ENCODE data around the gene TENT5C.

The TENT5C gene

GRCh38 chr1:117613969-117614729 lies 8.3 kb downstream of the TENT5C start:
- no peak for TF ChIP-seq CTCF (IDR thresholded peaks at IDR 0.05; ENCODE audit: low read depth, low read length)
- DNase-seq (ENCODE audit: low read depth) = peak; percentile 36

GRCh38 chr1:117615474-117615873 lies 9.6 kb downstream of the TENT5C start:
- DNase-seq (ENCODE audit: low read depth) = peak; percentile 87
- TF ChIP-seq CTCF (IDR thresholded peaks at IDR 0.05; ENCODE audit: low read depth, low read length) (no peak), POLR2A (IDR thresholded peaks at IDR 0.05; ENCODE audit: extremely low read depth, insufficient read length) (no peak), MAX (IDR thresholded peaks at IDR 0.05; ENCODE audit: low read depth, low read length) (peak; percentile 74), MYC (IDR thresholded peaks at IDR 0.05; ENCODE audit: low read depth, low read length) (peak; percentile 78)
- H3K4me3 ChIP-seq (ENCODE audit: low read depth, low read length) = peak overlapping the region; percentile 52

More at GRCh38 chr1:117613969-117614729, 8.3 kb downstream of the TENT5C start:
- H3K4me3 ChIP-seq (ENCODE audit: low read depth, low read length) = peak overlapping the region; percentile 52

GRCh38 chr1:117616356-117616755 lies 10.5 kb downstream of the TENT5C start:
- no peak overlapping the region for H3K4me3 ChIP-seq (ENCODE audit: low read depth, low read length)
- DNase-seq (ENCODE audit: low read depth) = no peak

GRCh38 chr1:117616967-117617366 lies 11.1 kb downstream of the TENT5C start:
- no peak for DNase-seq (ENCODE audit: low read depth)
- H3K4me3 ChIP-seq (ENCODE audit: low read depth, low read length) = no peak overlapping the region
- TF ChIP-seq POLR2A (IDR thresholded peaks at IDR 0.05; ENCODE audit: extremely low read depth, insufficient read length) (no peak), MYC (IDR thresholded peaks at IDR 0.05; ENCODE audit: low read depth, low read length) (no peak), MAX (IDR thresholded peaks at IDR 0.05; ENCODE audit: low read depth, low read length) (no peak), CTCF (IDR thresholded peaks at IDR 0.05; ENCODE audit: low read depth, low read length) (no peak)

More at GRCh38 chr1:117616356-117616755, 10.5 kb downstream of the TENT5C start:
- TF ChIP-seq CTCF (IDR thresholded peaks at IDR 0.05; ENCODE audit: low read depth, low read length) (no peak), POLR2A (IDR thresholded peaks at IDR 0.05; ENCODE audit: extremely low read depth, insufficient read length) (no peak), MAX (IDR thresholded peaks at IDR 0.05; ENCODE audit: low read depth, low read length) (no peak), MYC (IDR thresholded peaks at IDR 0.05; ENCODE audit: low read depth, low read length) (no peak)

GRCh38 chr1:117618450-117619122 lies 12.7 kb downstream of the TENT5C start:
- H3K4me3 ChIP-seq (ENCODE audit: low read depth, low read length) = no peak overlapping the region
- DNase-seq (ENCODE audit: low read depth) = no peak
- TF ChIP-seq POLR2A (IDR thresholded peaks at IDR 0.05; ENCODE audit: extremely low read depth, insufficient read length) = no peak

- H3K4me3 ChIP-seq (ENCODE audit: low read depth, low read length) = no peak overlapping the region
- DNase-seq (ENCODE audit: low read depth) = no peak
- TF ChIP-seq POLR2A (IDR thresholded peaks at IDR 0.05; ENCODE audit: extremely low read depth, insufficient read length) (no peak), MYC (IDR thresholded peaks at IDR 0.05; ENCODE audit: low read depth, low read length) (no peak), CTCF (IDR thresholded peaks at IDR 0.05; ENCODE audit: low read depth, low read length) (no peak), MAX (IDR thresholded peaks at IDR 0.05; ENCODE audit: low read depth, low read length) (no peak)
Measured at GRCh38 chr1:117620440-117620839, 14.6 kb downstream of the TENT5C start.

All from NB4 (cell line).